T-helper 9 cell (primary cell): ENCODE measurements around the gene GALNT18.

ENCODE experiments used
- DNase-seq: peaks from one replicate; pipeline ENCODE4 v3.0.0-alpha.2; 2020

Gene GALNT18

DNA sequence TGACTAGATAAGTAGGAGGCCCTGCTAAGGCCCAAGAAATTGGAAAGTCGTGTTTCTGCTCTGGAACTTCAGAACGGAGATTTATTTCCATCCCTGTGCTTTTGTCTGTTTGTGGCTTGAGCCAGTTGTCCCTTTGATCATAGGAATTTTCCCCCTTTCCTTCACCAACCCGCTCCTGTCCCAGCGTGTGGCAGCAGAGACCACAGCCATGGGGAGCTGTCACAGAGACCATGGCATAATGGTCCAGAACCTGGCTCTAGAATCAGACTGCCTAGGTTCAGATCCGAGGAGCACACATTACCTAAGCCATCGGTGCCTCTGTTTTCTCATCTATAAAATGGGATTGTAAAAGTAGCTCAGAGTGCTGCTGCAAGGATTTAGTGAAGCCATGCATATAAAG, 128.1 kb downstream of the GALNT18 start:
- DNase-seq, result no peak

- DNase-seq, result no peak
Measured at GRCh38 chr11:11491589-11491988, 130.2 kb downstream of the GALNT18 start.

GRCh38 chr11:11491014-11491413, 130.8 kb downstream of the GALNT18 start:
- no peak for DNase-seq

GRCh38 chr11:11486423-11486822, 135.4 kb downstream of the GALNT18 start:
- no peak for DNase-seq

GRCh38 chr11:11486002-11486401, 135.8 kb downstream of the GALNT18 start:
- DNase-seq, result no peak

DNA sequence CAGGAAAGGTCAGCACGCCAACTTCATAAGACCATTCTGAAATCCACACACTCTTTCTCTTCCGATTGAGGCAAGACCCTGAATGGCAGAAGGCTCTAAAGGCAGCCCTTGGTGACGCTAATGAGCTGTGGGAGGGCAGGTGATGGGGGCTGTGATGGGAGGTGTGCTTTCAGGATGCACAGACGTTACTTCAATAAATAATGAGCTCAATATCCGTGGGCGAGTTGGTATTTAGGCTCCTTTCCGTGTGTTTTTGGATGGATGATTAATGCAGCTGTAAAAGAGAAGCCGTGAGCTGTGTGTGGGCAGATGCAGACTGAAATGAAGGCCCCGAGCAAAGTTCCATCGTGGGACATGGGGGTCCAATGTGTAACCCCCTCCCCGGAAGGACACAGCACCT, 138.2 kb downstream of the GALNT18 start:
- no peak for DNase-seq

GRCh38 chr11:11482730-11483129, 139.1 kb downstream of the GALNT18 start:
- DNase-seq, result no peak

- DNase-seq, result no peak
Measured at GRCh38 chr11:11481371-11481770, 140.4 kb downstream of the GALNT18 start.

DNA sequence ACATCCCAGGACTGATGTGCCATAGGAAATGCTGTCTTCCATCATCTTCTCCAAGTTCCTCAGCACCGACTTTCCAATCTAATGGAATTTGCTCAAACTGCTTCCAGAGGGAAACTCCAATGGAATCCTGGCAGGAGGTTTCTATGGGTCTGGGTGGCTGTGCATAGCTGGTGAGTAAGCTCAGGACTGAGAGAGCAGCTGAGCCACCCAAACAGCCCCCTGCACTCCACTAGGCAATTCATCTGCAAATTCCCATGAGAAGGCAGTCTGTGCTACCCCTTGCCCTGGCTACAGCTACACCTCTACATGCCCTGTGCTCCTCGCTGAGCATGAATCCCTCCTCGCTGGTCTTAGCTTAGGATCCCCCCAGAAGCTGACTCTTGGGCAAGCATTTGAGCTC, 140.8 kb downstream of the GALNT18 start:
- no peak for DNase-seq

- DNase-seq, result no peak
Measured at GRCh38 chr11:11478687-11479086, 143.1 kb downstream of the GALNT18 start.

GRCh38 chr11:11477695-11478420, 143.9 kb downstream of the GALNT18 start:
- DNase-seq, result no peak

- no peak for DNase-seq
Measured at GRCh38 chr11:11476971-11477645, 144.7 kb downstream of the GALNT18 start.

DNA sequence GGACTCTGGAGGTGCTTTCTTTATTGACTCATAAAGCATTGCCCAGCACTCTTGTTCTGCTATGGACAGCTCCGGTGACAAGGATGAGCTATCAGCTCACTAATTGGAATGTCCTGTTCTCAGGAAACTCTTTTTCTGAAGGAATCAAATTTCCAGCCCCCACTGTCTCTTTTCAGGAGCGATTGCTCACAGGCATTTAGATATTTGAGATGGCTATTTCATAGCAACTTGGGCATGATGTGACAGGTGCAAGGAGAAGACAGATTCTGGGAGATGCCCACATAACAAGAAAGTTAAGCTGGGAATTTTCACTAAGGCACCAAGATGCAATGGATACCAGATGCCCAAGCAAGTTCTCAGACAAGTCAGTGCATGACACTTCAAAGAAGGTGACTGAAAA, 145.3 kb downstream of the GALNT18 start:
- no peak for DNase-seq

- no peak for DNase-seq
Measured at GRCh38 chr11:11472106-11472505, 149.7 kb downstream of the GALNT18 start.

DNA sequence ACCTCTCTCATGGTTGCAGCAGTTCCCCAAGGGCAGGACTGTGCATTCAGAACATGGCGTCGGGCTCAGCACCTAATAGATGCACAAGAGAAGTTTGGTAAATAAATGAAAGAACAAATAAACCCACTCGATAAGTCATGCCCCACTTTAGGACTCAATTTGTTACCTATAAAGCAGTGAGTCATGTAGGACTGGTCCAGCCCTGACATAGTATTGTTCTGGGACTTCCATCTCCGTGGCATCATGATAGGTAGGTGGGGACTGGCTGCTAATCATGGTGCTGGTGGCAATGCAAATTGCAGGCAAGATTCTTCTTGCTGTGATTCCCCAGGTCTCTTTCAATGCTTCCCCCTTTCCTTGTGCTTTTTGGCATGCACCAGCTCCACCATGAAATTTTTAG, 150.6 kb downstream of the GALNT18 start:
- no peak for DNase-seq

DNA sequence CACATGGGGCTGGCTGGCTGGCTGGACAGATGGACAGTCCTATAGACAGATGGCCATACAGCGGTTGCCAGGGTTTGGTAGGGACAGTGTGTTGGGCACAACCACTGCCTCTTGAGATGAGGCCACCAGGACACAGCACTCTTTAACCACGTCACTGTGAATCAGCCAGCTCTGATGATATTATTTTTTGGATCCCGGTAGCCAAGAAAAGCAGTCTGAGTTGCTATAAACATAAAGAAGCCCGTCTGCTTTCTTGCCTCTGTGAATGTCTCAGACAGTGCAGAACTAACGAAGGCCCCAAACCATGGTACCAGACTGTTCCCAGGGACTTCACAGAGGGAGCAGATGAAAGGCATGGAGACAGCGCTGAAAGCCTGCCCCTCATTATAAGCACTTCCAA, 152.9 kb downstream of the GALNT18 start:
- DNase-seq, result no peak

DNA sequence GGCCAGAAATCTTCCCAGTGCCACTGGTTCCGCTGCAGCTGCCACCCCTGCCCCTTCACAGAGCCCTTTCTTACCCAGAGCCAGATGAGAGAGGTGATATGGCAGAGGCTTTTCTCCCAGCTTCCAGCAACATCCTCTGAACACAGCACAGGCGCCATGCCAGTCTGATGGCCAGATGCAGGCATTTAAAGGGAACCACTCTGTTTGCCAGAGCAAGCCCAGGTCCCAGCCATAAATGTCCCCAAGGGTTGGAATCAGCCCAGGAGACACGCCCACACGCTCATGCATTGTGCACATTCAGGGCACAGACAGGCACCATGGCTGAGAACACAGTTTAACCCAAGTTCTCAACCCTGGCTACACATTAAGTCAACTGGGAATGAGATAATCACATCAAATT, 154.5 kb downstream of the GALNT18 start:
- no peak for DNase-seq

DNA sequence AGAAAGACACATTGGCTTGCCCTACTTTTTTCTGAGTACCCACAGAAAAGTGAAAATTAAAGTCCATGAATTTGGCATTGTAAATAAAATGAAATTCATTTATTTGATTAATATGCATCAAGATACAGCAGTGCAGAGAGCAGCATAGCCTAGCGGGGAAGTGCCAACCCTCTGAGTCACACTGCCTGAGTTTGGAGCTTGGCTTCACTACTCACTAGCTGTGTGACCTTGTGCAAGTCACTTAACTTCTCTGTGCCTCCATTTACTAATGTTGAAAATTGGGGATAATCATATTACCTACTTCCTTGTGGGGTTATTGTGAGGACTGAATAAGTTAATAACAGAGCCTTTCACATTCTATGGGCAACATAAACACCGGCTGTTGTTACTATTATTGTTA, 157.2 kb downstream of the GALNT18 start:
- DNase-seq, result no peak

DNA sequence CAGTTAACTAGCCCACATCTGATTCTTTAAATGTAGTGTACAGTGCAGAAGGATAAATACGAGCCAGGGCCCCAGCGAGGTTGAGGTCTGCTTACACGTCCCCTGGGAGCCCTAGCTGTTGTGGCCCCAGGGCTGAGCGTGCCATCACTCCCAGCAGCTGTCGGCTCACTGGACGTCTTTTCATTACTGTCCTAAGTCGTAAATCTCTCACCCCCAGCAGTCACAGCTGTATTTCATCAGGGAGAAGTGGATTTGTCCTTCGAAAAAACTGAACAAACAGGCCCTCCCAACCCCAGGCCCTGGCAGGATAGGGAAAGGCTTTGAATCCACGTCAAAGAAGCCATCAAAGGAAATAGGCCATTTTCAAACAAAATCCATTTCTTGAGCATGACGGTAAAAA, 158.4 kb downstream of the GALNT18 start:
- DNase-seq, result no peak

DNA sequence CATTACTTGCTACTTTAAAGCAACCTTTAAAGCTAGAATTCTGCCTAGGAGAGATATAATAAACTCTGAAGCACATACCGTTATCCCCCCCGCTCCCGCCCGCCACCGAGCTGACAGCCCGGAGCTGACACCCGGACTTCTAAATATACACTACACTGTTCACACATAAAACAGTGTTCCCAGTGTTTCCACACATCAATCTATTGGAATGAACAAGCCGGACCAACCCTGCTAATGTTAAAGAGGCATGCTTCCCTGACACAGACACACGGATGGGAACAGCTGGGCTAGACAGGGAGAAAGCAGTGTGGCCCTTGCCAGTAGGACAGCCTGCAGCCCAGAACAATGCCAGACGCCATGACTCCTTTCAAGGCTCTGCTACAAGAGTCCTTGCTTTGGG, 160.3 kb downstream of the GALNT18 start:
- DNase-seq, result no peak

DNA sequence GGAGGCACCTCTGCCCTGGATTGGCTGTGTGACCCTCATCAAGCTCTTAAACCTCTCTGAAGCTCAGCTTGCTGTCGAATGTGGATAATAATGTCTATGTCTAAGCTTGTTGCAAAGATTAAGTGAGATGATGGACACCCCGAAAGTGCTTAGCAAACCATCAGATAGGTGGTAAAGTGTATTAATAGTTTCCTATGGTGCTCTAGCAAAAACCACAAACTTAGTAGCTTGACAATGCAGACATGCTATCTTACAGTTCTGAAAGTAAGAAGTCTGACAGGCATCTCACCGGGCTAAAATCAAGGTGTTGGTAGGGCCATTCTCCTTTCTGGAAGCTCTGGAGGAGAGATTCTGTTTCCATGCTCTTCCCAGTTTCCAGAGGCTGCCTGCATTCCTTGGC, 162.2 kb downstream of the GALNT18 start:
- no peak for DNase-seq

GRCh38 chr11:11458485-11458884, 163.3 kb downstream of the GALNT18 start:
- no peak for DNase-seq

- no peak for DNase-seq
Measured at GRCh38 chr11:11458001-11458400, 163.8 kb downstream of the GALNT18 start.

DNA sequence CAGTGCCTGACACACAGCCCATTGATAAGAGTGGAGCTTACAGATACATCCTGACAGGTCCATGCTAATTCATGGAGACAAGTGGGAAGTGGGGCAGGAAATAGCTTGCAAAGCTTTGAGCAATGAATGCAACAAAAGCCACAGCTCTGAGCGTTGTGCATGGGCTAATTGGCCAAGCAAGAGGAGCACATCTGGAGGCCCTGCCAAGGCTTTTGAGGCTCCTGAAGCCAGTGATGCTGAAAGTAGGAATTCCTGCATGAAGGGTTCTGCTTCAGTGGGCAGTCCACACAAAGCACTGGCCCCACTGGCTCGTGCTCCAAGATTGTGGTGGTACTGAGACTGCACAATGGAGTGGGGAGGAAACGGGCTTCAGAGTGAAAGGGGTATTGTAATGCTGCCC, 164.9 kb downstream of the GALNT18 start:
- no peak for DNase-seq
